ENCODE data around the gene CCP110. TPM values are rescaled to one million over a fixed set of nuclear protein-coding genes. Genes with fewer than 3 reads are reported as not detected.

The CCP110 gene
- total RNA-seq, 1 donor from 2014 or later, result 12.4 TPM

GRCh38 chr16:19499006-19499405 is 24.7 kb upstream of the CCP110 start:
- DNase-seq (ENCODE audit: extremely low spot score, unreplicated experiment), result no peak
- Mint-ChIP-seq H3K36me3 (ENCODE audit: unreplicated experiment) (peaks cover 24% of the 10 kb centered on the region), H3K4me1 (ENCODE audit: unreplicated experiment) (peaks cover 2% of the 10 kb centered on the region), H3K9me3 (ENCODE audit: unreplicated experiment) (no peaks in the 10 kb centered on the region), H3K27me3 (ENCODE audit: unreplicated experiment) (no peaks in the 10 kb centered on the region), H3K4me3 (ENCODE audit: unreplicated experiment) (no peak overlapping the region), H3K27ac (ENCODE audit: unreplicated experiment) (no peak overlapping the region)
- TF ChIP-seq CTCF (IDR thresholded peaks at IDR 0.05), result no peak

DNA sequence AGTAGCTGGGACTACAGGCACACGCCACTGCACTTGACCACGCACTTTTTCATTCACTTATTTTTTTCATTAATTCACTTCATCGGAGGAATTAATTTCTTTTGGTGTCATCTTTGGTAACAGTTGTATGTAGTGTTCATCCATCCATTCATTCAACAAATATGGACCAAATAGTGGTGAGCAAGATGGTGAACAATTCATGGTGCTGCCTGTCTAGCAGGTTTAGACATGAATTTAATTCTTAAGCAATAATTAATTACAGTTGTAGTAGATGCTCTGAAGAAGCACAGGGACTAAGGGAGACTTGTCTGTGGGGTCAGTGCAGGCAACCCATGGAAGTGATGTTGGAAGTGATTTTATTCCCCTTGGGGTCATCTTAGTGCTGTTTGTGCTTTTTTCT is 24.3 kb upstream of the CCP110 start:
- Mint-ChIP-seq H3K27ac (ENCODE audit: unreplicated experiment) (no peak overlapping the region), H3K4me1 (ENCODE audit: unreplicated experiment) (no peaks in the 10 kb centered on the region), H3K4me3 (ENCODE audit: unreplicated experiment) (no peak overlapping the region), H3K36me3 (ENCODE audit: unreplicated experiment) (peaks cover 27% of the 10 kb centered on the region), H3K9me3 (ENCODE audit: unreplicated experiment) (no peaks in the 10 kb centered on the region), H3K27me3 (ENCODE audit: unreplicated experiment) (no peaks in the 10 kb centered on the region)
- no peak for DNase-seq (ENCODE audit: extremely low spot score, unreplicated experiment)
- TF ChIP-seq CTCF (IDR thresholded peaks at IDR 0.05), result no peak

- TF ChIP-seq CTCF (IDR thresholded peaks at IDR 0.05), result peak; percentile 79
Observed at GRCh38 chr16:19502395-19503131, 21.2 kb upstream of the CCP110 start.

GRCh38 chr16:19503461-19504075 is 20.2 kb upstream of the CCP110 start:
- DNase-seq (ENCODE audit: extremely low spot score, unreplicated experiment), result no peak
- H3K9me3 Mint-ChIP-seq (ENCODE audit: unreplicated experiment), result no peaks in the 10 kb centered on the region
- no peak overlapping the region for H3K4me3 Mint-ChIP-seq (ENCODE audit: unreplicated experiment)
- TF ChIP-seq CTCF (IDR thresholded peaks at IDR 0.05), result no peak
- H3K27ac Mint-ChIP-seq (ENCODE audit: unreplicated experiment), result no peak overlapping the region
- H3K4me1 Mint-ChIP-seq (ENCODE audit: unreplicated experiment), result peaks cover 14% of the 10 kb centered on the region
- peaks cover 53% of the 10 kb centered on the region for H3K36me3 Mint-ChIP-seq (ENCODE audit: unreplicated experiment)
- H3K27me3 Mint-ChIP-seq (ENCODE audit: unreplicated experiment), result no peaks in the 10 kb centered on the region

More at GRCh38 chr16:19502395-19503131, 21.2 kb upstream of the CCP110 start:
- Mint-ChIP-seq H3K27ac (ENCODE audit: unreplicated experiment) (no peak overlapping the region), H3K9me3 (ENCODE audit: unreplicated experiment) (no peaks in the 10 kb centered on the region), H3K4me1 (ENCODE audit: unreplicated experiment) (peaks cover 14% of the 10 kb centered on the region), H3K36me3 (ENCODE audit: unreplicated experiment) (peaks cover 53% of the 10 kb centered on the region), H3K4me3 (ENCODE audit: unreplicated experiment) (no peak overlapping the region), H3K27me3 (ENCODE audit: unreplicated experiment) (no peaks in the 10 kb centered on the region)
- DNase-seq (ENCODE audit: extremely low spot score, unreplicated experiment), result no peak

GRCh38 chr16:19505600-19506303 is 18.0 kb upstream of the CCP110 start:
- H3K27me3 Mint-ChIP-seq (ENCODE audit: unreplicated experiment), result no peaks in the 10 kb centered on the region
- no peak overlapping the region for H3K4me3 Mint-ChIP-seq (ENCODE audit: unreplicated experiment)
- no peaks in the 10 kb centered on the region for H3K9me3 Mint-ChIP-seq (ENCODE audit: unreplicated experiment)
- peak overlapping the region; percentile 29 for H3K27ac Mint-ChIP-seq (ENCODE audit: unreplicated experiment)
- TF ChIP-seq CTCF (IDR thresholded peaks at IDR 0.05), result no peak
- DNase-seq (ENCODE audit: extremely low spot score, unreplicated experiment), result no peak
- H3K4me1 Mint-ChIP-seq (ENCODE audit: unreplicated experiment), result peaks cover 14% of the 10 kb centered on the region
- peaks cover 53% of the 10 kb centered on the region for H3K36me3 Mint-ChIP-seq (ENCODE audit: unreplicated experiment)

Data from osteocyte (in vitro differentiated cells).